Femur (tissue), 1 donor: ENCODE data around the gene DDX60.

Source experiments
- DNase-seq: peaks from one replicate; pipeline ENCODE4 v3.0.0-alpha.2; 2017

DDX60 gene

GRCh38 chr4:168203233-168203911, 115.2 kb downstream of the DDX60 start:
- DNase-seq = no peak

GRCh38 chr4:168200685-168201084, 117.9 kb downstream of the DDX60 start:
- DNase-seq = no peak

- DNase-seq = no peak
These were observed 119.1 kb downstream of the DDX60 start for GRCh38 chr4:168199260-168199957.

GRCh38 chr4:168197926-168198325, 120.6 kb downstream of the DDX60 start:
- DNase-seq = no peak

GRCh38 chr4:168188754-168189153, 129.8 kb downstream of the DDX60 start:
- DNase-seq = no peak

- no peak for DNase-seq
These were observed 134.6 kb downstream of the DDX60 start for GRCh38 chr4:168183717-168184571.

- DNase-seq = no peak
These were observed 140.9 kb downstream of the DDX60 start for GRCh38 chr4:168177546-168178149.

GRCh38 chr4:168174308-168174707, 144.2 kb downstream of the DDX60 start:
- no peak for DNase-seq

- DNase-seq = no peak
These were observed 150.8 kb downstream of the DDX60 start for GRCh38 chr4:168167714-168168284.
